Esophagus squamous epithelium (tissue), 5 donors: Measurements from ENCODE around the gene ASAP2. TPM values are rescaled to one million over a fixed set of nuclear protein-coding genes. Genes with fewer than 3 reads are reported as not detected.

ENCODE experiments used
- DNase-seq: peaks from one replicate; lab custom pipeline; 2025; lab: John Stamatoyannopoulos, UW
- H3K27ac ChIP-seq, 4 donors: fragments of 200-600 bp; sonication (generic); one replicate each; pipeline ENCODE4 v1.5.1; 2016 to 2019; ENCODE audit warnings: mild to moderate bottlenecking in 1 of 4
- H3K27me3 ChIP-seq, 4 donors: fragments of 200-600 bp; sonication (generic); 1 replicate in 3 of 4; 2 replicates in 1 of 4; pipeline versions ENCODE4 v1.5.1 to v1.6.0; 2017 to 2021; ENCODE audit warnings: antibody characterized with exemption in 1 of 4
- H3K36me3 ChIP-seq, 3 donors: fragments of 200-600 bp; sonication (generic); one replicate each; pipeline ENCODE4 v1.5.1; 2016 to 2019
- H3K4me1 ChIP-seq, 3 donors: fragments of 200-600 bp; sonication (generic); one replicate each; pipeline ENCODE4 v1.5.1; 2017 to 2019
- H3K4me3 ChIP-seq, 4 donors: fragments of 200-600 bp; sonication (generic); 1 replicate in 3 of 4; 2 replicates in 1 of 4; pipeline ENCODE4 v1.5.1; 2016 to 2019; ENCODE audit warnings: mild to moderate bottlenecking in 2 of 4, moderate library complexity in 1 of 4
- H3K9me3 ChIP-seq, 3 donors: fragments of 200-600 bp; sonication (generic); one replicate each; pipeline ENCODE4 v1.5.1; 2016 to 2019
- CTCF ChIP-seq, 6 experiments: fragments of 450-650 bp in 4 of 6; fragments of 200-600 bp in 2 of 6; sonication (generic) in 2 of 6; IDR thresholded peaks; one replicate each; pipeline ENCODE4 v1.5.1; 2016 to 2019; ENCODE audit warnings: antibody characterized with exemption in 6 of 6, mild to moderate bottlenecking in 4 of 6, moderate library complexity in 4 of 6
- POLR2A ChIP-seq, 4 donors: fragments of 450-650 bp; IDR thresholded peaks; one replicate each; pipeline ENCODE4 v1.6.1; 2017; ENCODE audit warnings: antibody characterized with exemption in 4 of 4, mild to moderate bottlenecking in 4 of 4, moderate library complexity in 3 of 4
- WGBS, 2 donors: methylation state at CpG; one replicate each; pipeline ENCODE4 v1.1.5; 2018; 5-methylcytosine and 5-hydroxymethylcytosine counted together
- intact Hi-C: fragments of 100-400 bp; cut with DNase I; formaldehyde crosslinking; loops from one replicate; pipeline ENCODE4 v1.15.0; 2022
- total RNA-seq, 4 donors: library from RNA; depleted of rRNA; stranded (reverse); fragments of >200 nt; gene quantifications; one replicate each; pipeline ENCODE4 v1.1.0, GENCODE V29; 2016
- donor health status: DM: yes; HTN: yes; CAD: no.

Gene ASAP2
- total RNA-seq, 4 donors from 2014 or later = 3.3 to 15.3 (median 6.9) TPM

- Histone ChIP-seq H3K4me3 (no peak overlapping the region), H3K4me1 (peaks cover 5 to 30% (median 8%) of the 10 kb centered on the region in 3 donors), H3K36me3 (peaks cover 0 to 17% (median 0%) of the 10 kb centered on the region in 3 donors), H3K9me3 (no peaks in the 10 kb centered on the region), H3K27ac (no peak overlapping the region), H3K27me3 (no peaks in the 10 kb centered on the region)
- intact Hi-C loops = loop anchor here (10.0 kb wide), 2 partner anchors 131 to 191 kb away; partner anchors contain the start of gene ASAP2
- WGBS, 2 donors = 81 to 89% methylated on average over 5 to 6 of the region's 6 CpGs
- TF ChIP-seq CTCF (IDR thresholded peaks at IDR 0.05) (no peak), POLR2A (IDR thresholded peaks at IDR 0.05) (no peak)
- no peak for DNase-seq
These were observed 128.8 kb downstream of the ASAP2 start for GRCh38 chr2:9335322-9335832.

- TF ChIP-seq POLR2A (IDR thresholded peaks at IDR 0.05) = no peak
- TF ChIP-seq CTCF (IDR thresholded peaks at IDR 0.05) = no peak
- 68 to 70% methylated on average over 1 to 2 of the region's 2 CpGs for WGBS, 2 donors
These were observed 129.6 kb downstream of the ASAP2 start for GRCh38 chr2:9336241-9336575.

GRCh38 chr2:9336576-9337314, 130.1 kb downstream of the ASAP2 start:
- H3K27me3 ChIP-seq = no peaks in the 10 kb centered on the region
- peaks cover 0 to 21% (median 0%) of the 10 kb centered on the region in 3 donors for H3K36me3 ChIP-seq
- no peak for TF ChIP-seq POLR2A (IDR thresholded peaks at IDR 0.05)
- no peak for TF ChIP-seq CTCF (IDR thresholded peaks at IDR 0.05)
- no peaks in the 10 kb centered on the region for H3K9me3 ChIP-seq
- H3K4me1 ChIP-seq = peaks cover 5 to 25% (median 8%) of the 10 kb centered on the region in 3 donors
- H3K4me3 ChIP-seq = no peak overlapping the region
- 32 to 54% methylated on average over 12 to 14 of the region's 14 CpGs for WGBS, 2 donors
- H3K27ac ChIP-seq = peak overlapping the region in 2 of 4 donors; percentile 36 to 45
- intact Hi-C loops = loop anchor here (10.0 kb wide), 2 partner anchors 132 to 192 kb away; partner anchors contain the start of gene ASAP2
- no peak for DNase-seq

More at GRCh38 chr2:9336241-9336575, 129.6 kb downstream of the ASAP2 start:
- Histone ChIP-seq H3K9me3 (no peaks in the 10 kb centered on the region), H3K4me3 (no peak overlapping the region), H3K4me1 (peaks cover 5 to 25% (median 8%) of the 10 kb centered on the region in 3 donors), H3K27ac (peak overlapping the region in 1 of 4 donors; percentile 36), H3K36me3 (peaks cover 0 to 17% (median 0%) of the 10 kb centered on the region in 3 donors), H3K27me3 (no peaks in the 10 kb centered on the region)
- intact Hi-C loops = loop anchor here (10.0 kb wide), 2 partner anchors 131 to 191 kb away; partner anchors contain the start of gene ASAP2
- no peak for DNase-seq

DNA sequence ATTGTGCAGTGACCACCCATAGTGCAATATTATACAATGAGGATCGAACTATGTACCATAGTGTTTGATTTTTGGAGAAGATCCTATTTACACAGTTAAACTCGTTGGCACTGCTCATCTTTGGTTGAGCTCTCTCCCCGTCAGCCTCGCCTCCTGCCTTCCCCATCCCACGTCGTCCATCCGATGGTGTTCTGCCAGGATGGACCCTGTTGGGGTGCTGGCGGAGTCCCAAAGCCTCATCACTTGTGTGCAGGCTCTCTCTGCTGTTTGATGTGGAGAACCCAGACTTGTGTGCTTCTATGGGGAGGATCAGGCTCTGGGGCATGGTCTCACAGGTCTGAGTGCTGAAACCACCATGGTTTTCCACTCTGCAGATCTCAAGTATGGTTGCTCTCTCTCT, 131.3 kb downstream of the ASAP2 start:
- no peaks in the 10 kb centered on the region for H3K9me3 ChIP-seq
- no peak overlapping the region for H3K4me3 ChIP-seq
- DNase-seq = no peak
- peaks cover 0 to 33% (median 0%) of the 10 kb centered on the region in 3 donors for H3K36me3 ChIP-seq
- H3K27ac ChIP-seq = no peak overlapping the region
- no peaks in the 10 kb centered on the region for H3K27me3 ChIP-seq
- WGBS, 2 donors = 89 to 93% methylated on average over 8 of the region's 8 CpGs
- TF ChIP-seq CTCF (IDR thresholded peaks at IDR 0.05) = no peak
- TF ChIP-seq POLR2A (IDR thresholded peaks at IDR 0.05) = no peak
- intact Hi-C loops = loop anchor here (10.0 kb wide), 2 partner anchors 133 to 193 kb away; partner anchors contain the start of gene ASAP2
- H3K4me1 ChIP-seq = peaks cover 5 to 25% (median 8%) of the 10 kb centered on the region in 3 donors

GRCh38 chr2:9341337-9341887, 134.8 kb downstream of the ASAP2 start:
- H3K9me3 ChIP-seq = no peaks in the 10 kb centered on the region
- intact Hi-C loops = no loop called here
- no peak for DNase-seq
- H3K4me1 ChIP-seq = peaks cover 5 to 12% (median 6%) of the 10 kb centered on the region in 3 donors
- TF ChIP-seq CTCF (IDR thresholded peaks at IDR 0.05) = no peak
- TF ChIP-seq POLR2A (IDR thresholded peaks at IDR 0.05) = no peak
- no peak overlapping the region for H3K27ac ChIP-seq
- WGBS, 2 donors = 93 to 94% methylated on average over 12 of the region's 12 CpGs
- no peaks in the 10 kb centered on the region for H3K27me3 ChIP-seq
- no peak overlapping the region for H3K4me3 ChIP-seq
- H3K36me3 ChIP-seq = peaks cover 0 to 50% (median 4%) of the 10 kb centered on the region in 3 donors
